ENCODE data around the gene RET.

- TF ChIP-seq CTCF (IDR thresholded peaks at IDR 0.05; ENCODE audit: control extremely low read depth in 1 of 3, insufficient read depth in 1 of 3, low read depth in 1 of 3, low read length in 3 of 3) (no peak), JUN (IDR thresholded peaks at IDR 0.05; ENCODE audit: low read depth, low read length) (no peak), MAX (IDR thresholded peaks at IDR 0.05) (no peak)
Observed at GRCh38 chr10:43079856-43080255, 3.0 kb downstream of the RET start.

Measured in H1 (cell line).